Endothelial cell (in vitro differentiated cells): ENCODE data around the gene SRCAP. TPM values are rescaled to one million over a fixed set of nuclear protein-coding genes. Genes with fewer than 3 reads are reported as not detected.

ENCODE experiments used
- DNase-seq: peaks from one replicate; pipeline ENCODE4 v3.0.0; 2021; ENCODE audit warnings: low spot score
- H3K27ac Mint-ChIP-seq: one replicate; pipeline ENCODE4 v1.8.0; 2021; ENCODE audit warnings: mixed read lengths, inconsistent platforms; ENCODE audit not compliant: unreplicated experiment
- H3K27me3 Mint-ChIP-seq: one replicate; pipeline ENCODE4 v1.8.0; 2021; ENCODE audit warnings: mild to moderate bottlenecking, moderate library complexity, mixed read lengths, inconsistent platforms; ENCODE audit not compliant: unreplicated experiment
- H3K36me3 Mint-ChIP-seq: one replicate; pipeline ENCODE4 v1.8.0; 2021; ENCODE audit warnings: mild to moderate bottlenecking, low read depth, mixed read lengths, inconsistent platforms; ENCODE audit not compliant: unreplicated experiment
- H3K4me1 Mint-ChIP-seq: one replicate; pipeline ENCODE4 v1.8.0; 2021; ENCODE audit warnings: mild to moderate bottlenecking, mixed read lengths, inconsistent platforms; ENCODE audit not compliant: unreplicated experiment
- H3K4me3 Mint-ChIP-seq: one replicate; pipeline ENCODE4 v1.8.0; 2021; ENCODE audit warnings: mild to moderate bottlenecking, mixed read lengths, inconsistent platforms; ENCODE audit not compliant: unreplicated experiment
- H3K9me3 Mint-ChIP-seq: one replicate; pipeline ENCODE4 v1.8.0; 2021; ENCODE audit warnings: mixed read lengths, inconsistent platforms; ENCODE audit not compliant: unreplicated experiment
- CTCF ChIP-seq: fragments of 200-600 bp; sonication (generic); IDR thresholded peaks from one replicate; pipeline ENCODE4 v1.5.0; 2021; ENCODE audit warnings: antibody characterized with exemption; ENCODE audit not compliant: unreplicated experiment
- total RNA-seq: library from RNA; stranded (reverse); fragmentation: NEBNext Ultra II Directional; extraction: Animal tissue kit (Norgen Biotek cat#: 25700); gene quantifications from one replicate; pipeline ENCODE4 v1.2.1, GENCODE V29; 2021; ENCODE audit not compliant: unreplicated experiment

SRCAP gene
- total RNA-seq, 1 donor from 2014 or later, result 62.2 TPM

- H3K4me1 Mint-ChIP-seq, result peaks cover 12% of the 10 kb centered on the region
- peaks cover 6% of the 10 kb centered on the region for H3K27me3 Mint-ChIP-seq
- peaks cover 27% of the 10 kb centered on the region for H3K36me3 Mint-ChIP-seq
- DNase-seq, result no peak
- H3K27ac Mint-ChIP-seq, result peak overlapping the region; percentile 79
- H3K9me3 Mint-ChIP-seq, result no peaks in the 10 kb centered on the region
- no peak for TF ChIP-seq CTCF
- H3K4me3 Mint-ChIP-seq, result peak overlapping the region; percentile 88
Measured at GRCh38 chr16:30747331-30747730, 48.4 kb downstream of the SRCAP start.

GRCh38 chr16:30747799-30748633 is 49.0 kb downstream of the SRCAP start, which contains the start of gene PHKG2:
PHKG2 (plus strand) TSS chr16:30748425; CDS start chr16:30748821, 396 bp downstream.
- H3K36me3 Mint-ChIP-seq, result peaks cover 26% of the 10 kb centered on the region
- TF ChIP-seq CTCF, result no peak
- peaks cover 12% of the 10 kb centered on the region for H3K4me1 Mint-ChIP-seq
- peak; percentile 98 for DNase-seq
- H3K27me3 Mint-ChIP-seq, result peaks cover 6% of the 10 kb centered on the region
- H3K9me3 Mint-ChIP-seq, result no peaks in the 10 kb centered on the region
- peak within 1 kb of the TSS; percentile 98 for H3K4me3 Mint-ChIP-seq
- H3K27ac Mint-ChIP-seq, result peak within 1 kb of the TSS; percentile 79

- Mint-ChIP-seq H3K27ac (peak overlapping the region; percentile 67), H3K4me1 (peaks cover 12% of the 10 kb centered on the region), H3K9me3 (no peaks in the 10 kb centered on the region), H3K27me3 (peaks cover 6% of the 10 kb centered on the region), H3K36me3 (peaks cover 24% of the 10 kb centered on the region), H3K4me3 (peak overlapping the region; percentile 98)
- peak; percentile 56 for DNase-seq
- TF ChIP-seq CTCF, result no peak
Measured at GRCh38 chr16:30748634-30749445, 49.9 kb downstream of the SRCAP start.

- H3K4me3 Mint-ChIP-seq, result peak overlapping the region; percentile 98
- no peak overlapping the region for H3K27ac Mint-ChIP-seq
- H3K4me1 Mint-ChIP-seq, result peaks cover 12% of the 10 kb centered on the region
- TF ChIP-seq CTCF, result no peak
- DNase-seq, result no peak
- H3K36me3 Mint-ChIP-seq, result peaks cover 28% of the 10 kb centered on the region
- H3K27me3 Mint-ChIP-seq, result peaks cover 5% of the 10 kb centered on the region
- H3K9me3 Mint-ChIP-seq, result no peaks in the 10 kb centered on the region
Measured at GRCh38 chr16:30750201-30750600, 51.2 kb downstream of the SRCAP start.
